GM18861 (cell line): ENCODE measurements around the gene GZMM.
"Not testable (repeated sequence)": the region's sequence is repeated elsewhere in the genome, so short reads cannot be mapped to it uniquely, and the experiment has no call there.

ENCODE experiments used
- ATAC-seq: cut with Tn5 transposase; IDR thresholded peaks from one replicate; pipeline ENCODE4 v1.9.1; 2021; ENCODE audit not compliant: unreplicated experiment

GZMM gene

GRCh38 chr19:580274-580835 is 36.5 kb downstream of the GZMM start:
- no peak for ATAC-seq

DNA sequence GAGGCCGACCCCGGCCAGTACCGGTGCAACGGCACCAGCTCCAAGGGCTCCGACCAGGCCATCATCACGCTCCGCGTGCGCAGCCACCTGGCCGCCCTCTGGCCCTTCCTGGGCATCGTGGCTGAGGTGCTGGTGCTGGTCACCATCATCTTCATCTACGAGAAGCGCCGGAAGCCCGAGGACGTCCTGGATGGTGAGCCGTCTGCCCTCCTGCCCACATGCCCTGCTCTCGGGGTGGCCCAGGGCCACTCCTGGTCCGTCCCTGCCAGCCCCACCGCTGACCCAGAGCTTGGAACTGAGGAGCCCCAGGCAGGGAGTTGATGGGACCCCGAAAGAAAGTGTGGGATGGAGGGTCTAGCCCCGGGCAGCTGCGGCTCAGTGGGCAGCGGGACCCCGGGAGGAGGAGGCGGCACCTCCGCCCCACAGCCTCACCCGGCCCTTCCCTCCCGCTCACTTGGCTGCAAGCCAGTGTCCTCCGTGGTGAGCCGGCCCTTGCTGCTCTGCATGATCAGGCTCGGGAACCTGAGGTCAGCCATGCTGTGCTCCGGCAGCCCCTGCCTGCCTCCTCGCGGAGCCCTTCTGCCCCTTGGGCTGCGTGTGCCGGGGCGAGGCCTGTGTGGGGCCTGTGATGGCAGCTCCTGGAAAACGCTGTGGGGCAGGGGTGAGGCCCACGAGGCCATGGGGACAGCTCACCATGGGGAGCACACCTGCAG is 37.7 kb downstream of the GZMM start:
- no peak for ATAC-seq

DNA sequence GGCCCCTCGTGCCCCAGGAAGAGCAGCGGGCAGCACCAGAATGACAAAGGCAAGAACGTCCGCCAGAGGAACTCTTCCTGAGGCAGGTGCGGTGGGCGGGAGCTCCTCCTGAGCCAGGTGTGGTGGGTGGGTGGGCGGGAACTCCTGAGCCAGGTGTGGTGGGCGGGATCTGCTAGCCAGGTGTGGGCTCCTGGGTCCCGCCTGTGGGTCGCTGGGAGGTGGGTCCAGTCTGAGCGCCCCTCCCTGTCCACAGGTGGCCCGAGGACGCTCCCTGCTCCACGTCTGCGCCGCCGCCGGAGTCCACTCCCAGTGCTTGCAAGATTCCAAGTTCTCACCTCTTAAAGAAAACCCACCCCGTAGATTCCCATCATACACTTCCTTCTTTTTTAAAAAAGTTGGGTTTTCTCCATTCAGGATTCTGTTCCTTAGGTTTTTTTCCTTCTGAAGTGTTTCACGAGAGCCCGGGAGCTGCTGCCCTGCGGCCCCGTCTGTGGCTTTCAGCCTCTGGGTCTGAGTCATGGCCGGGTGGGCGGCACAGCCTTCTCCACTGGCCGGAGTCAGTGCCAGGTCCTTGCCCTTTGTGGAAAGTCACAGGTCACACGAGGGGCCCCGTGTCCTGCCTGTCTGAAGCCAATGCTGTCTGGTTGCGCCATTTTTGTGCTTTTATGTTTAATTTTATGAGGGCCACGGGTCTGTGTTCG is 38.8 kb downstream of the GZMM start:
- ATAC-seq = no peak

DNA sequence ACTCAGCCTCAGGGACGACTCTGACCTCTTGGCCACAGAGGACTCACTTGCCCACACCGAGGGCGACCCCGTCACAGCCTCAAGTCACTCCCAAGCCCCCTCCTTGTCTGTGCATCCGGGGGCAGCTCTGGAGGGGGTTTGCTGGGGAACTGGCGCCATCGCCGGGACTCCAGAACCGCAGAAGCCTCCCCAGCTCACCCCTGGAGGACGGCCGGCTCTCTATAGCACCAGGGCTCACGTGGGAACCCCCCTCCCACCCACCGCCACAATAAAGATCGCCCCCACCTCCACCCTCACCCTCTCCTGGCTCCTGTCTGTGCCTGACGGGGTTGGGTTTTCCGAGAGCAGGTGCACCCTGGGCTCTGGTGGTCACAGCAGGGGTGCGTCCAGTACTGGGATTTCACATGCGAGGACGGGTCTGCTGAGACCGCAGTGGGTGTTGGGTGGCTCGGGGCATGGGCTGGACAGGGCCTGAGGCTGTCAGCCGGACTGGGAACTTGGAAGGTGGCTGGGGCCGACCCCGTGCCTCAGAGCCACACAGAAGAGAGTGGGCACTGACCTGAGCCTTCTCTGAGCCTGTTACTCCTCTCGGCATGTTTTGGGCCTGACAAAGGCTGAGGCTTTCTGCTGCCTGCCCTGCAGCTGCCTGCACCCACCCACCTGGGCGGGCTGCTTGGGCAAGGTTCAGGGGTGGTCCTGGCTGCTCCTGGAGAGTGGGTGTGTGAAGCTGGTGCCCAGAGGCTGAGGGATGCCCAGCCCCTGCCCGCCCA is 39.5 kb downstream of the GZMM start:
- no peak for ATAC-seq

- ATAC-seq = no peak
Observed at GRCh38 chr19:583968-584239, 40.1 kb downstream of the GZMM start.

GRCh38 chr19:584240-585001 is 40.6 kb downstream of the GZMM start:
- ATAC-seq = no peak

- ATAC-seq = not testable (repeated sequence)
Observed at GRCh38 chr19:585146-585545, 41.3 kb downstream of the GZMM start.

GRCh38 chr19:585551-586110 is 41.8 kb downstream of the GZMM start:
- ATAC-seq = no peak

- ATAC-seq = no peak
Observed at GRCh38 chr19:588093-588740, 44.4 kb downstream of the GZMM start.

DNA sequence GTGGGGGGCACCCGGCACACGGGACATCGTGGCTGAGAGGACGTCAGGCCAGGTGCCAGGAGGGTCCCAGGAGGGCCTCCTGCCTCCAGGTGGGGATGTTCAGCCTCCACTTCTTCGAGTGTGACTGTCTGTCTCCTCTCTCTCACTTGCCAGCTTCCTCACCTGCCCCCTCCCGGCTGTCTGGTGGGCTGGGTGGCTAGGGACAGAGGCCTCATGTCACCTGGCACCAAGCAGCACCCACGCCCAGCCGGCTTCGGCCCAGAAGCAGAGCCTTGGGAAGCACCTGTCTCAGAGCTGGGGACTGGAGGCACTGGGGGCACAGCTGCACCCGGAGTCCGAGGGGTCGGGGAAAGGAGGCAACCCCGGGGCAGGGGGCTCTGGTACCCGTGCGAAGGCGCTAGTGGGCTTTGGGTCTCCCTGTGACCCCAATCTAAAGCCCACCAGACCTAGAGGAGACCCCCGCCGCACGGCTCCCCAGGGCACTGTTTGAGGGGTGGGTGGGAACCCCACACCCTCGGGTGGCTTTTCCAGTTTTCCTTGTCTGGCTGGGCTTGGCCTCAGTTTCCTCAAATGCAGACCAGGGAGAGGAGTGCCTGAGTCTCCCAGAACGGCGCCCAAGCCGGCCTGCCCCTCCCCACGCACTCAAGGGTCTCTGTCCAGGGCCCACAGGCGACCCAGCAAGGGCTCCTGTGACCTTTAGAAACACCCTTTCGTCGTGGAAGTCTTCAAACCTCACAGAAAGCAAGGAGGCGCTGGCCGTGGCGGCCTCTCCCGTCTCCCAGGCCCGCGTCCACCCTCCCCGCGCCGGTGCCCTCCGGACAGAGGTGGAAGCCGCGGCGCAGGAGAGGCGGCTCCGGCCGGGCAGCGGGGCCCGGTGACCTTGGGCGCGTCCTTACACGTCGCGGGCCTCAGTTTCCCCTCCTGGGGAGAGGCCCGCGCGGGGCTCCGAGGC is 45.2 kb downstream of the GZMM start:
- no peak for ATAC-seq

DNA sequence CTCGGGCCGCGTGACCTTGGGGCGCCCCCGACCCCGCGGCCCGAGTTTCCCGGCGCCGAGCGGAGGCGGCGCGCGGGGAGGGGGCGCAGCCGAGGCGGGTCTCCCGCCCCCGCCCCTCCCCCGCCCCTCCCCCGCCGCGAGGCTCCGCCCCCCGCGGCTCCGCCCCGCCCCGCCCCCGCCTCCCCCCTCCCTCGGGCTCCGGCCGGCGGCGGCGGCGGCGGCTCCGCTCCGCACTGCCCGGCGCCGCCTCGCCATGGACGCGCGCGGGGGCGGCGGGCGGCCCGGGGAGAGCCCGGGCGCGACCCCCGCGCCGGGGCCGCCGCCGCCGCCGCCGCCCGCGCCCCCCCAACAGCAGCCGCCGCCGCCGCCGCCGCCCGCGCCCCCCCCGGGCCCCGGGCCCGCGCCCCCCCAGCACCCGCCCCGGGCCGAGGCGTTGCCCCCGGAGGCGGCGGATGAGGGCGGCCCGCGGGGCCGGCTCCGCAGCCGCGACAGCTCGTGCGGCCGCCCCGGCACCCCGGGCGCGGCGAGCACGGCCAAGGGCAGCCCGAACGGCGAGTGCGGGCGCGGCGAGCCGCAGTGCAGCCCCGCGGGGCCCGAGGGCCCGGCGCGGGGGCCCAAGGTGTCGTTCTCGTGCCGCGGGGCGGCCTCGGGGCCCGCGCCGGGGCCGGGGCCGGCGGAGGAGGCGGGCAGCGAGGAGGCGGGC is 46.0 kb downstream of the GZMM start, which contains the start of gene HCN2:
Gene HCN2 (plus strand): TSS at position 189 of the 703 bp plus-strand sequence. CDS start 65 bp downstream, at position 254.
- no peak for ATAC-seq

- ATAC-seq = no peak
Observed at GRCh38 chr19:590396-590745, 46.5 kb downstream of the GZMM start.

DNA sequence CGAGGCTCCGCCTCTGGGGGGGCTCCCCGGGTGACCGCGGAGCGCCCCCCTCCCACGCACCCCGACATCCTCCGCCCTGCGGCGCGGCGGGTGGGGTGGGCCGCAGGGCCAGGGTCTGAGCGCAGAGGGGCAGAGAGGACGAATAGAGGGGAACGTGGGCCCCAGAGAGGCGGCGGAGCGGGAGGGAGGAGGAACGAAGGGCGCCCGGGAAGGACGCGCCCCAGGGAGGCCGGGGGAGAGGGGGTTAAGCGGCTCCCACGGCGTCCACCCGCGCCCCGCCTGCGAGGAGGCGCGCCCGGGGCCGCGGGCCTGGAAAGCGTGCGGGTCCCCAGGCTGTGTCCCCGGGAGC is 46.9 kb downstream of the GZMM start:
- no peak for ATAC-seq

DNA sequence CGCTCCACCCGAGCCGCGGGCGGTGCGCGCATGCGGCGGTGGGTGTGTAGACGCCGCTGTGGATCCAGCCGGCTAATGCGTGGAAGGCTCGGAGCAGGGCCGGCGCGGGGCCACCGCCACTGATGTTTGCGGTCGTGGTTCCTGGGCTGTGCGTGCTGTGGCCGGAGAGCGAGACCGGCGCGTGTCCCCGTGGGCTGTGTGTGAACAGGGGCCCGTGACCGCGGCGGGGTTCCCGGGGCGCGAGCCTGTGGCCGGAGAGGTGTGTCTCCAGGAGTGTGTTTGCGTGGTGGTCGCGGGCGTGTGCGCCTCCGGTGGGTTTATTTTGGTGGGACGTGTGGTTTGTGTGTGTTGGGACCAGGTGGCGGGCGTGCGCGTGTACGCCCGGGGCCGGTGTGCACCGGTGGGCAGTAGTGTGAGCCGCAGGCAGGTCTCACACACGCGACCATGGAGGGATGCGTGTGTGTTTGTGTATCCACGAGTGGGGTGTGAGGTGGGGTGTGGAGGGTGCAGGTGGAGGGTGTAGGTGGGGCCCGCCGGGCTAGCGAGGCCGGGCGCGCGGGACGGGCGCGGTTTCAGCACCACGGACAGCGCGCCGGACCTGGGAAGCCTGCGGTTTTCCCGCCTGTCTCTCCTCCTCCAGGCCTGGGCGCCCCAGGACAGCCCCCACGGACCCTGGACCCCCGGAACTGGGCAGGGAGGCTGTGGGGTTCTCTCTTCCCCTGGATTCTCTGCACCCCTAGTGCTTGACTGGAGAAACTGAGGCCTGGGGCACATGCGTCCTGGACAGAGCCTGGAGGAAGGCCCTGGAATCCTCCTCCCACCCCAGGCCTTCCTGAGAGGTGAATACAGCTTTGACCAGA is 47.5 kb downstream of the GZMM start:
- ATAC-seq = no peak

DNA sequence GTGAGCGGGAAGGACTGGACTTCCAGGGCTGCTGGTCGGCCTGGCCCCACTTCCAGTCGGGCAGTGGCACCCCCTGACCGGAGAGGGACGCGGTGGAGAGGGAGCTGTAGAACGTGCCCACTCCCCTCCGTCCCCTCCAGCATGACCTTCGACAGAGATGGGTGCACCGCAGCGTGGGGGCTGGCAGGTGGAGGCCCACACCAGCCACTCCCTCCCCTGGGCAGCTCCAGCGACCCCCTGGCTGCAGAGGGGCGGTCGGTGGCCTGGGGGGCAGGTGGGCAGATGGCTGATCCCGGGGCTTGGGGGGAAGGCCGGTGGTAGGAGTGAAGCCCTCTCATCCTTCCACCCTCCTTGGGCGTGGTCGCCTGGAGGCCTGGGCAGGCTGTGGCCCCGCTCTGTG is 48.2 kb downstream of the GZMM start:
- ATAC-seq = no peak

DNA sequence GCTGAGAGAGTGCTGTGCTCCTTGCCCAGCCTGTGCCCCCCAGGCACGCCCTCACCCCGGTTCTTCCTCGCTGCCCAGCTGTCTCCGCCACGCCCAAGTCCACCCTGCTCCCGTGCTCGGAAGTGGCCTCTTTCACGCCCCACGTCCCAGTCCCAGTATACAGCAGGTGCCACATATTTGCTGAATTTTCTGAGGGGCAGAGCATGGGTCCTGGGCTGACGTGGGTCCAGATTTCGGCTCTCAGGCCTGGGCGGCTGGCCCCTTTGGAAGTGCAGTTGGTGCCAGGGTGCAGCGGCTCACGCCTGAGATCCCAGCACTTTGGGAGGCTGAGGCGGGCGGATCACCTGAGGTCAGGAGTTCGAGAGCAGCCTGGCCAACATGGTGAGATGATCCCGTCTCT is 49.2 kb downstream of the GZMM start:
- ATAC-seq = no peak

GRCh38 chr19:593505-593904 is 49.7 kb downstream of the GZMM start:
- no peak for ATAC-seq
